Pulmonary artery endothelial cell (primary cell): ENCODE measurements around the gene ARID1B. TPM values are rescaled to one million over a fixed set of nuclear protein-coding genes. Genes with fewer than 3 reads are reported as not detected.

Experiments
- DNase-seq: peaks from one replicate; pipeline ENCODE4 v3.0.0-alpha.2; 2011; ENCODE audit warnings: low read depth, low spot score
- total RNA-seq: library from RNA; depleted of rRNA; stranded (reverse); fragments of >200 nt; gene quantifications from 2 replicates; pipeline ENCODE4 v1.2.3, GENCODE V29; 2014

The ARID1B gene
- total RNA-seq, 1 donor from 2014 or later, result 26.4 TPM

GRCh38 chr6:157259443-157259842 lies 482.3 kb downstream of the ARID1B start:
- DNase-seq, result no peak
